NT2/D1 (cell line): ENCODE results near the gene ANKLE2.

ENCODE experiments used
- DNase-seq: peaks from one replicate; pipeline ENCODE4 v3.0.0-alpha.2; 2011; ENCODE audit warnings: low read depth, low spot score
- H3K27me3 ChIP-seq: 2 replicates; pipeline ENCODE4 v1.6.0; 2011; ENCODE audit warnings: mild to moderate bottlenecking; ENCODE audit not compliant: insufficient read length, insufficient read depth
- H3K36me3 ChIP-seq: 2 replicates; pipeline ENCODE4 v1.6.1; 2011; ENCODE audit warnings: mild to moderate bottlenecking, low read length, mixed read lengths; ENCODE audit not compliant: insufficient read depth, insufficient read length
- H3K4me1 ChIP-seq: 2 replicates; pipeline ENCODE4 v1.5.1; 2011; ENCODE audit not compliant: insufficient read depth, insufficient read length
- H3K4me3 ChIP-seq: 2 replicates; pipeline ENCODE4 v1.5.1; 2011; ENCODE audit warnings: low read depth; ENCODE audit not compliant: insufficient read length
- H3K9ac ChIP-seq: 2 replicates; pipeline ENCODE4 v1.6.0; 2011; ENCODE audit warnings: low read depth; ENCODE audit not compliant: insufficient read length
- H3K9me3 ChIP-seq: 2 replicates; pipeline ENCODE4 v1.5.1; 2011; ENCODE audit warnings: mild to moderate bottlenecking, low read length; ENCODE audit not compliant: insufficient read depth
- SUZ12 ChIP-seq: IDR thresholded peaks from 2 replicates; pipeline ENCODE4 v1.6.1; 2011; ENCODE audit not compliant: insufficient read length, insufficient read depth; ENCODE audit errors: extremely low read depth
- YY1 ChIP-seq: IDR thresholded peaks from 2 replicates; pipeline ENCODE4 v1.6.1; 2011; ENCODE audit not compliant: insufficient read length, insufficient read depth
- ZNF274 ChIP-seq: IDR thresholded peaks from 2 replicates; pipeline ENCODE4 v1.6.1; 2011; ENCODE audit warnings: mild to moderate bottlenecking, low read depth, low read length

The ANKLE2 gene

GRCh38 chr12:132715874-132716273 lies 45.8 kb downstream of the ANKLE2 start:
- H3K36me3 ChIP-seq = peaks cover 67% of the 10 kb centered on the region
- no peak for DNase-seq
- no peak for TF ChIP-seq ZNF274
- no peak for TF ChIP-seq SUZ12
- TF ChIP-seq YY1 = no peak

DNA sequence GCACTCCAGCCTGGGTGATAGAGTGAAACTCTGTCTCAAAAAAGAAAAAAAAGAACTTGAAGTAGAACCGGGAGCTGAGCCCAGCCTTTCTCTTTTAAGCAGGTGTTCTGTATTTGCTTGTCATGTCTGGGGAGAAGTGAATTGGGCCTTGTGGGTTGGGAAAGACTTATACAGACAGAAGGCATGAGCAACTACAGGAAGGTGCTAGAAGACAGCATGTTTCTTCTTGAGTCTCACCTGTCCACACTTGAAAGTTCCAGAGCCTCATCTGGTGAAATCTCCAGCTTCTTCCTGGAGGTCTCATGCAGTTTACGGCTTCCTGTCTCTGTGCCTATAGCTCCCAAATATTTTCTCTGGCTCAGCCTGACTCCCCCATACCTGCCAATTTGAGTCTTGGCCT lies 48.5 kb downstream of the ANKLE2 start:
- H3K27me3 ChIP-seq = no peaks in the 10 kb centered on the region
- no peak for TF ChIP-seq SUZ12
- TF ChIP-seq ZNF274 = no peak
- TF ChIP-seq YY1 = no peak
- peaks cover 50% of the 10 kb centered on the region for H3K36me3 ChIP-seq
- H3K9ac ChIP-seq = no peak overlapping the region
- H3K4me3 ChIP-seq = no peak overlapping the region
- no peaks in the 10 kb centered on the region for H3K9me3 ChIP-seq
- no peak for DNase-seq
- no peaks in the 10 kb centered on the region for H3K4me1 ChIP-seq

More at GRCh38 chr12:132715874-132716273, 45.8 kb downstream of the ANKLE2 start:
- Histone ChIP-seq H3K9me3 (no peaks in the 10 kb centered on the region), H3K9ac (no peak overlapping the region), H3K4me3 (no peak overlapping the region), H3K4me1 (peaks cover 6% of the 10 kb centered on the region), H3K27me3 (no peaks in the 10 kb centered on the region)

DNA sequence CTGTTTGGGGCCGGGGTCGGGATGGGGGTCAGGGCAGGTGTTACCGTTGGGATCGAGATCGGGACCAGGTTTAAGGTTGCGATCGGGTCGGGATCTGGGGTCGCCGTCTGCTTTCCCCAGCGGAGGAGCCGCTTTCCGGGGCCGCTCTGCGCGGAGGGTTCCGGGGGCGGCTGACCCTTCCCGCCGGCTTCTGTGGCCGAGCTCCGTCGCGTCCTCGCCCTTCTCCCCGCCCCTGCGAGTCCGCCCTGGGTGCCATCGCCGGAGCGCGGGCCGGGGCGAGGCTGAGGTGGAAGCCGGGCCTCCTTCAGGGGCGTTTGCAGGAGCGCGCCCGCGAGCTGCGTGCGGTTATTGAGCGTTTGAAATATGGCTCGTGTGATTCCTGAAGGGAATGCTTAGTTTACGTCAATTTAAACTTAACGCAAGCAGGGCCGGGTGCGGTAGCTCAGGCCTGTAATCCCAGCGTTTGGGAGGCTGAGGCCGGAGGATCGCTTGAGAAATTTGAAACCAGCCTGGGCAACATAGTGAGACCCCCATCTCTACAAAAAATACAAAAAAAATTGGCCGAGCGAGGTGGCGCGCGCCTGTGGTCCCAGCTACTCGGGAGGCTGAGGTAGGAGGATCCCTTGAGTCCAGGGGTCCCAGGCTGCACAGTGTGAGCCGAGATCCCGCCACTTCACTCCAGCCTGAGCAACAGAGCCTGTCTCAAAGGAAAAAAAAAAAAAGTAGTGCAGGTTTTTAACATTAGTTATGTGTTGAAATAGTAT lies 50.4 kb downstream of the ANKLE2 start:
- Histone ChIP-seq H3K27me3 (no peaks in the 10 kb centered on the region), H3K4me3 (peak overlapping the region; percentile 92), H3K9me3 (no peaks in the 10 kb centered on the region), H3K9ac (peak overlapping the region; percentile 98), H3K4me1 (peaks cover 2% of the 10 kb centered on the region), H3K36me3 (peaks cover 36% of the 10 kb centered on the region)
- DNase-seq = no peak
- TF ChIP-seq ZNF274 (no peak), YY1 (no peak), SUZ12 (no peak)

GRCh38 chr12:132710405-132711079 lies 51.1 kb downstream of the ANKLE2 start, which contains the start of gene PGAM5:
TSS of gene PGAM5 (plus strand) at chr12:132710842. CDS start at chr12:132710877, 35 bp downstream.
- Histone ChIP-seq H3K9me3 (no peaks in the 10 kb centered on the region), H3K27me3 (no peaks in the 10 kb centered on the region), H3K4me3 (peak within 1 kb of the TSS; percentile 92), H3K4me1 (peaks cover 2% of the 10 kb centered on the region), H3K36me3 (peaks cover 30% of the 10 kb centered on the region), H3K9ac (peak within 1 kb of the TSS; percentile 98)
- DNase-seq = peak; percentile 55
- TF ChIP-seq ZNF274 (no peak), SUZ12 (no peak), YY1 (no peak)

DNA sequence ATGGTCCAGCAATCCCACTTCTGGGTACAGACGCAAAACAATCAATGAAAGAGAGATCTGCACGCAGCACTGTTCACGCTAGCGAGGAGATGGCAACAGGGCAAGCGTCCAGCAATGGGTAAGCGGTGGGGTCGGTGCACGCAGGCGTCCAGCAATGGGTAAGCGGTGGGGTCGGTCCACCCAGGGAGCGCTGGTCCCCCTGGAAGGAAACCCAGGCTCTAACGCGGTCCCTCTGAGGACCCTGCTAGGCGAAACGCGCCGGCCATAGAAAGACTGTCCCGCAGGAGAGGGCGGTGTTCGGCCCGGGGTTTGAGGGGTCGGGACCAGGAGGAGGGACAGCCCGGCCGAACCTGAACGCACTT lies 51.6 kb downstream of the ANKLE2 start:
- peaks cover 2% of the 10 kb centered on the region for H3K4me1 ChIP-seq
- H3K9me3 ChIP-seq = no peaks in the 10 kb centered on the region
- TF ChIP-seq SUZ12 (no peak), ZNF274 (no peak), YY1 (no peak)
- H3K27me3 ChIP-seq = no peaks in the 10 kb centered on the region
- no peak for DNase-seq
- peak overlapping the region; percentile 92 for H3K4me3 ChIP-seq
- H3K36me3 ChIP-seq = peaks cover 29% of the 10 kb centered on the region
- peak overlapping the region; percentile 98 for H3K9ac ChIP-seq

GRCh38 chr12:132708150-132708549 lies 53.5 kb downstream of the ANKLE2 start:
- Histone ChIP-seq H3K36me3 (peaks cover 23% of the 10 kb centered on the region), H3K27me3 (no peaks in the 10 kb centered on the region), H3K9me3 (no peaks in the 10 kb centered on the region), H3K4me1 (peaks cover 2% of the 10 kb centered on the region), H3K4me3 (no peak overlapping the region), H3K9ac (no peak overlapping the region)
- TF ChIP-seq ZNF274 = no peak
- no peak for TF ChIP-seq SUZ12
- TF ChIP-seq YY1 = no peak
- DNase-seq = no peak

DNA sequence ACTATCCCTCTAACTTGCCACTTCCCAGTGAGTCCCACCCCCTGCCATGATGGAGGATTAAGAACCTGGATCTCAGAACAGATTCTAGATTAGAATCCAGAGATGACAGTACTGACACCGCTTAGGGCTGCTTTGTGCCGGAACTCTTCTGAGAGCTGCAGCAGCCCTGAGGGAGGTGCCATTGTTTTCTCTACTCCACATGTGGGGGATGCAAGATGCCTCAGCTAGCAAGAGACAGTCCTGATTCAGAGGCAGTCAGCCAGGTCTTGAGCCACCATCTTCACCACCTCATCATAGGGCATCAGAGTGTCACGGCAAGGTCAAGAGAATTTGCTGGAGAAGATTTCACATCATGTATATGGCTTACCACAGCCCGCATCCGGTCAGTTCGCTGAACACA lies 54.4 kb downstream of the ANKLE2 start:
- no peaks in the 10 kb centered on the region for H3K9me3 ChIP-seq
- TF ChIP-seq SUZ12 = no peak
- TF ChIP-seq YY1 = no peak
- TF ChIP-seq ZNF274 = no peak
- peaks cover 3% of the 10 kb centered on the region for H3K4me1 ChIP-seq
- H3K27me3 ChIP-seq = no peaks in the 10 kb centered on the region
- peak overlapping the region; percentile 33 for H3K9ac ChIP-seq
- DNase-seq = no peak
- H3K36me3 ChIP-seq = peaks cover 27% of the 10 kb centered on the region
- H3K4me3 ChIP-seq = no peak overlapping the region

DNA sequence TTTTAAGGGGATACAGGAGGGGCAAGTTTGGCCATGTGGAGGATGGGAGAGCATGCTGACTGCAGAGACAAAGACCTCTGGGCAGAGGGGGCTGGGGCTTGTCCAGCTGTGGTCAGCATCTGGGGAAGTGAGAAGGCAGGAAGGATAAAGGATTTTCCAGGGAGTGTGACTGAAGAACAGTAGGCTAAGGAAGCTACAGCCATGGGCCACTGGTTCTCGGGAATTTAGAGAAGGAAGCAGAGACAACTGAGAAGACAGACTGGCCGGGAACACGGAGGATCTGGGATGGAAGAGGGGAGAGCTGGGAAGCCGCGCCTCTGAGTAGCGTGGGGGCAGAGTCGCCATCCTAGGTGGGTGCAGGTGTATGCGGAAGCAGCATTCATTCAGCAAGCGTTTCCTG lies 58.0 kb downstream of the ANKLE2 start:
- Histone ChIP-seq H3K9ac (no peak overlapping the region), H3K9me3 (no peaks in the 10 kb centered on the region), H3K36me3 (peaks cover 55% of the 10 kb centered on the region), H3K4me3 (no peak overlapping the region), H3K27me3 (no peaks in the 10 kb centered on the region), H3K4me1 (peaks cover 5% of the 10 kb centered on the region)
- no peak for DNase-seq
- TF ChIP-seq YY1 = no peak
- TF ChIP-seq SUZ12 = no peak
- TF ChIP-seq ZNF274 = no peak
